HPDE6-E6E7 (cell line): ENCODE results near the gene CTBP1.
"Not testable (repeated sequence)": the region's sequence is repeated elsewhere in the genome, so short reads cannot be mapped to it uniquely, and the experiment has no call there.

Experiments
- DNase-seq: peaks from one replicate; pipeline ENCODE4 v3.0.0; 2011; ENCODE audit warnings: missing footprints; ENCODE audit errors: extremely low spot score

Gene CTBP1

GRCh38 chr4:1237981-1238675 lies 10.8 kb downstream of the CTBP1 start:
- DNase-seq = no peak

- not testable (repeated sequence) for DNase-seq
Measured at GRCh38 chr4:1237261-1237660, 11.7 kb downstream of the CTBP1 start.

- DNase-seq = not testable (repeated sequence)
Measured at GRCh38 chr4:1236836-1237235, 12.1 kb downstream of the CTBP1 start.

- DNase-seq = no peak
Measured at GRCh38 chr4:1236103-1236641, 12.8 kb downstream of the CTBP1 start.

GRCh38 chr4:1235381-1236102 lies 13.4 kb downstream of the CTBP1 start:
- DNase-seq = no peak

GRCh38 chr4:1234811-1235292 lies 14.1 kb downstream of the CTBP1 start:
- DNase-seq = no peak

- DNase-seq = no peak
Measured at GRCh38 chr4:1234309-1234695, 14.6 kb downstream of the CTBP1 start.

- DNase-seq = no peak
Measured at GRCh38 chr4:1233641-1234308, 15.2 kb downstream of the CTBP1 start.

- DNase-seq = no peak
Measured at GRCh38 chr4:1232661-1233621, 16.0 kb downstream of the CTBP1 start.

- DNase-seq = peak; percentile 60
Measured at GRCh38 chr4:1231637-1232360, 17.1 kb downstream of the CTBP1 start.

- DNase-seq = no peak
Measured at GRCh38 chr4:1230971-1231636, 17.8 kb downstream of the CTBP1 start.

GRCh38 chr4:1230316-1230715 lies 18.6 kb downstream of the CTBP1 start:
- no peak for DNase-seq

GRCh38 chr4:1229117-1229849 lies 19.6 kb downstream of the CTBP1 start:
- DNase-seq = no peak

- no peak for DNase-seq
Measured at GRCh38 chr4:1227816-1228215, 21.1 kb downstream of the CTBP1 start.

GRCh38 chr4:1226598-1226997 lies 22.3 kb downstream of the CTBP1 start:
- no peak for DNase-seq

- DNase-seq = no peak
Measured at GRCh38 chr4:1226144-1226481, 22.8 kb downstream of the CTBP1 start.

GRCh38 chr4:1225272-1226143 lies 23.4 kb downstream of the CTBP1 start:
- DNase-seq = no peak
